HepG2 (cell line): ENCODE data around the gene SNX15. TPM values are rescaled to one million over a fixed set of nuclear protein-coding genes. Genes with fewer than 3 reads are reported as not detected.

Source experiments
- AKAP8 ChIP-seq: sonication (generic); formaldehyde crosslinking; IDR thresholded peaks from 2 replicates; pipeline ENCODE4 v1.5.1; 2020; ENCODE audit warnings: mild to moderate bottlenecking, missing genetic modification reagents
- HNRNPLL ChIP-seq: fragments of 200-400 bp; formaldehyde crosslinking; IDR thresholded peaks from 2 replicates; pipeline ENCODE4 v1.6.1; 2017; ENCODE audit warnings: mild to moderate bottlenecking, low read depth, low read length; ENCODE audit not compliant: poor library complexity, severe bottlenecking
- KLF16 ChIP-seq, 2 experiments: sonication (generic) in 1 of 2; formaldehyde crosslinking in 1 of 2; IDR thresholded peaks; 2 replicates each; pipeline versions ENCODE4 v1.6.1 to v1.8.0; 2016 to 2023; ENCODE audit warnings: missing genetic modification reagents in 2 of 2, missing compliant biosample characterization in 1 of 2
- MEIS2 ChIP-seq: sonication (generic); formaldehyde crosslinking; IDR thresholded peaks from 2 replicates; pipeline ENCODE4 v1.9.0; 2021; ENCODE audit warnings: mild to moderate bottlenecking, missing genetic modification reagents
- POGZ ChIP-seq: sonication (generic); formaldehyde crosslinking; IDR thresholded peaks from 2 replicates; pipeline ENCODE4 v1.4.0; 2020; ENCODE audit warnings: mild to moderate bottlenecking, missing genetic modification reagents
- PRMT3 ChIP-seq: sonication (generic); formaldehyde crosslinking; IDR thresholded peaks from 2 replicates; pipeline ENCODE4 v1.8.1; 2022; ENCODE audit warnings: low read depth, mild to moderate bottlenecking, moderate library complexity, missing genetic modification reagents, borderline replicate concordance
- RNF2 ChIP-seq: fragments of 450-650 bp; conservative IDR thresholded peaks from 2 replicates; pipeline ENCODE4 v1.6.1; 2016; ENCODE audit warnings: low read depth
- SALL2 ChIP-seq: sonication (generic); formaldehyde crosslinking; IDR thresholded peaks from 2 replicates; pipeline ENCODE4 v1.8.1; 2023; ENCODE audit warnings: mild to moderate bottlenecking, missing genetic modification reagents, inconsistent platforms
- SNAPC2 ChIP-seq: sonication (generic); formaldehyde crosslinking; IDR thresholded peaks from 2 replicates; pipeline ENCODE4 v1.8.1; 2022; ENCODE audit warnings: mild to moderate bottlenecking, missing genetic modification reagents
- ZNF772 ChIP-seq: sonication (generic); formaldehyde crosslinking; IDR thresholded peaks from 2 replicates; pipeline ENCODE4 v1.5.0; 2020; ENCODE audit warnings: mild to moderate bottlenecking, missing genetic modification reagents
- polyA plus RNA-seq, 8 experiments: library from polyadenylated mRNA; depleted of rRNA in 3 of 8; stranded (reverse) in 7 of 8; unstranded in 1 of 8; fragments of >200 nt; fragmentation: Illumina TruSeq in 4 of 8; extraction: Trizol in 4 of 8; gene quantifications; 2 replicates each; pipeline versions ENCODE4 v1.2.1 to v1.2.3, GENCODE V29; 2011 to 2016; ENCODE audit warnings: low read depth in 4 of 8, missing spikeins in 1 of 8, mixed read lengths in 1 of 8; ENCODE audit not compliant: insufficient read depth in 1 of 8
- total RNA-seq, 5 experiments: library from RNA; depleted of rRNA; stranded (reverse); fragments of >200 nt; fragmentation: Illumina TruSeq; extraction: Trizol; gene quantifications; 2 replicates each; pipeline ENCODE4 v1.2.3, GENCODE V29; 2016; ENCODE audit warnings: low read depth in 1 of 5
- TF ChIP-seq, protein P1 (sequence below): sonication (generic); formaldehyde crosslinking; IDR thresholded peaks from 2 replicates; pipeline ENCODE4 v1.5.1; 2020; ENCODE audit warnings: mild to moderate bottlenecking, missing genetic modification reagents, moderate library complexity
- TF ChIP-seq, protein P2 (sequence below): sonication (generic); formaldehyde crosslinking; IDR thresholded peaks from 2 replicates; pipeline ENCODE4 v1.4.0; 2020; ENCODE audit warnings: missing genetic modification reagents, borderline replicate concordance
- TF ChIP-seq, protein P3 (sequence below): sonication (generic); formaldehyde crosslinking; IDR thresholded peaks from 2 replicates; pipeline ENCODE4 v1.8.0; 2023; ENCODE audit warnings: mild to moderate bottlenecking, missing genetic modification reagents
- TF ChIP-seq, protein P4 (sequence below): sonication (generic); formaldehyde crosslinking; IDR thresholded peaks from 2 replicates; pipeline ENCODE4 v1.4.0; 2020; ENCODE audit warnings: missing genetic modification reagents

Gene SNX15
- total and polyA plus RNA-seq, 2 of the 13 experiments (the other 11 are each of a cell fraction or from before 2014, with no cell fraction given): 19.1 to 22.6 TPM

DNA sequence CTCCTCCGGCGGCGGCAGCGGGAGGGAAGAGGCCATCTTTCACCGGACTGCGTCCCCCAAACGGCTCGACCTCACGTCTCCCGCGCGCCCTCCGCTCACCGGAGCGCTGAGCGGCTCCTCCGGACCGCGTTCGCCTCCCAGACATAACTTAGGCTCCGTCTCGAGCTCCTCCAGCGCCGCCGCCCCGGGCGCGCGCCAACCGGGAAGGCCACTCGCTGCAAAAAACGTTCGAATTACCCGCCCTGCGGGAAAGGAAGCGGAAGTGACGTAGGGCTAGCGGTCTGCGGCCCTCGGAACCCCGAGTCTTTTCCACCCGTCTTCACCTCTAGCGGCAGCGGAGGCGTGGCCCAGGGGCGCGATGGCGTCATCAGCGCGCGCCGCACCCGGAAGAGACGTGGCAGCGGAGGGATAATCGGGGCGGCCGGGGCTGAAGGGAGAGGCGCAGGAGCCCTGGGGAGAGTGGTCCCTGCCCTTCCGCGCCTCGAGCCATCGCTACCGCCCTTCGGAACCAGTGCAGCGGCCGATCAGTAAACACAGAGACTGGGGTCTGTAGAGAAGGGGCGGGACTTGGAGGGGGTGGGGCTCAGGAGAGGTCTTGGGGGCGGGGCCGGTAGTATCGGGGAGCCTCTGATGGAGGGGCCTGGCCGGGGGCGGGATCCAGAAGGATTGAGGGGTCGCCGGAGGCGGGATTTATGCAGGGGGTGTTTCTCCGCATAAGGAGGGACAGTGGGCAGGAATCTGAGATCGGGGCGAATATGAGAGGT, 56.8 kb downstream of the SNX15 start, which contains the start of the genes CDCA5 and ZFPL1 (continued):
- TF ChIP-seq, protein P1, sequence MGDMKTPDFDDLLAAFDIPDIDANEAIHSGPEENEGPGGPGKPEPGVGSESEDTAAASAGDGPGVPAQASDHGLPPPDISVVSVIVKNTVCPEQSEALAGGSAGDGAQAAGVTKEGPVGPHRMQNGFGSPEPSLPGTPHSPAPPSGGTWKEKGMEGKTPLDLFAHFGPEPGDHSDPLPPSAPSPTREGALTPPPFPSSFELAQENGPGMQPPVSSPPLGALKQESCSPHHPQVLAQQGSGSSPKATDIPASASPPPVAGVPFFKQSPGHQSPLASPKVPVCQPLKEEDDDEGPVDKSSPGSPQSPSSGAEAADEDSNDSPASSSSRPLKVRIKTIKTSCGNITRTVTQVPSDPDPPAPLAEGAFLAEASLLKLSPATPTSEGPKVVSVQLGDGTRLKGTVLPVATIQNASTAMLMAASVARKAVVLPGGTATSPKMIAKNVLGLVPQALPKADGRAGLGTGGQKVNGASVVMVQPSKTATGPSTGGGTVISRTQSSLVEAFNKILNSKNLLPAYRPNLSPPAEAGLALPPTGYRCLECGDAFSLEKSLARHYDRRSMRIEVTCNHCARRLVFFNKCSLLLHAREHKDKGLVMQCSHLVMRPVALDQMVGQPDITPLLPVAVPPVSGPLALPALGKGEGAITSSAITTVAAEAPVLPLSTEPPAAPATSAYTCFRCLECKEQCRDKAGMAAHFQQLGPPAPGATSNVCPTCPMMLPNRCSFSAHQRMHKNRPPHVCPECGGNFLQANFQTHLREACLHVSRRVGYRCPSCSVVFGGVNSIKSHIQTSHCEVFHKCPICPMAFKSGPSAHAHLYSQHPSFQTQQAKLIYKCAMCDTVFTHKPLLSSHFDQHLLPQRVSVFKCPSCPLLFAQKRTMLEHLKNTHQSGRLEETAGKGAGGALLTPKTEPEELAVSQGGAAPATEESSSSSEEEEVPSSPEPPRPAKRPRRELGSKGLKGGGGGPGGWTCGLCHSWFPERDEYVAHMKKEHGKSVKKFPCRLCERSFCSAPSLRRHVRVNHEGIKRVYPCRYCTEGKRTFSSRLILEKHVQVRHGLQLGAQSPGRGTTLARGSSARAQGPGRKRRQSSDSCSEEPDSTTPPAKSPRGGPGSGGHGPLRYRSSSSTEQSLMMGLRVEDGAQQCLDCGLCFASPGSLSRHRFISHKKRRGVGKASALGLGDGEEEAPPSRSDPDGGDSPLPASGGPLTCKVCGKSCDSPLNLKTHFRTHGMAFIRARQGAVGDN (CRISPR knock-in tag): peak; percentile 86
- TF ChIP-seq POGZ (CRISPR knock-in tag): peak; percentile 83
- TF ChIP-seq, protein P2, sequence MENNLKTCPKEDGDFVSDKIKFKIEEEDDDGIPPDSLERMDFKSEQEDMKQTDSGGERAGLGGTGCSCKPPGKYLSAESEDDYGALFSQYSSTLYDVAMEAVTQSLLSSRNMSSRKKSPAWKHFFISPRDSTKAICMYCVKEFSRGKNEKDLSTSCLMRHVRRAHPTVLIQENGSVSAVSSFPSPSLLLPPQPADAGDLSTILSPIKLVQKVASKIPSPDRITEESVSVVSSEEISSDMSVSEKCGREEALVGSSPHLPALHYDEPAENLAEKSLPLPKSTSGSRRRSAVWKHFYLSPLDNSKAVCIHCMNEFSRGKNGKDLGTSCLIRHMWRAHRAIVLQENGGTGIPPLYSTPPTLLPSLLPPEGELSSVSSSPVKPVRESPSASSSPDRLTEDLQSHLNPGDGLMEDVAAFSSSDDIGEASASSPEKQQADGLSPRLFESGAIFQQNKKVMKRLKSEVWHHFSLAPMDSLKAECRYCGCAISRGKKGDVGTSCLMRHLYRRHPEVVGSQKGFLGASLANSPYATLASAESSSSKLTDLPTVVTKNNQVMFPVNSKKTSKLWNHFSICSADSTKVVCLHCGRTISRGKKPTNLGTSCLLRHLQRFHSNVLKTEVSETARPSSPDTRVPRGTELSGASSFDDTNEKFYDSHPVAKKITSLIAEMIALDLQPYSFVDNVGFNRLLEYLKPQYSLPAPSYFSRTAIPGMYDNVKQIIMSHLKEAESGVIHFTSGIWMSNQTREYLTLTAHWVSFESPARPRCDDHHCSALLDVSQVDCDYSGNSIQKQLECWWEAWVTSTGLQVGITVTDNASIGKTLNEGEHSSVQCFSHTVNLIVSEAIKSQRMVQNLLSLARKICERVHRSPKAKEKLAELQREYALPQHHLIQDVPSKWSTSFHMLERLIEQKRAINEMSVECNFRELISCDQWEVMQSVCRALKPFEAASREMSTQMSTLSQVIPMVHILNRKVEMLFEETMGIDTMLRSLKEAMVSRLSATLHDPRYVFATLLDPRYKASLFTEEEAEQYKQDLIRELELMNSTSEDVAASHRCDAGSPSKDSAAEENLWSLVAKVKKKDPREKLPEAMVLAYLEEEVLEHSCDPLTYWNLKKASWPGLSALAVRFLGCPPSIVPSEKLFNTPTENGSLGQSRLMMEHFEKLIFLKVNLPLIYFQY (CRISPR knock-in tag): peak; percentile 56
- no peak for TF ChIP-seq SALL2
- no peak; the same call in 1 of the 2 replicates for TF ChIP-seq ZNF772
- TF ChIP-seq RNF2: no peak
- TF ChIP-seq, protein P3, sequence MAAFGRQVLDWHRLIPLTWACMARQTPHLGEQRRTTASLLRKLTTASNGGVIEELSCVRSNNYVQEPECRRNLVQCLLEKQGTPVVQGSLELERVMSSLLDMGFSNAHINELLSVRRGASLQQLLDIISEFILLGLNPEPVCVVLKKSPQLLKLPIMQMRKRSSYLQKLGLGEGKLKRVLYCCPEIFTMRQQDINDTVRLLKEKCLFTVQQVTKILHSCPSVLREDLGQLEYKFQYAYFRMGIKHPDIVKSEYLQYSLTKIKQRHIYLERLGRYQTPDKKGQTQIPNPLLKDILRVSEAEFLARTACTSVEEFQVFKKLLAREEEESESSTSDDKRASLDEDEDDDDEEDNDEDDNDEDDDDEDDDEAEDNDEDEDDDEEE: 0 out of 2 replicates have a peak, but pooled peaks have one; percentile 76
- TF ChIP-seq, protein P4, sequence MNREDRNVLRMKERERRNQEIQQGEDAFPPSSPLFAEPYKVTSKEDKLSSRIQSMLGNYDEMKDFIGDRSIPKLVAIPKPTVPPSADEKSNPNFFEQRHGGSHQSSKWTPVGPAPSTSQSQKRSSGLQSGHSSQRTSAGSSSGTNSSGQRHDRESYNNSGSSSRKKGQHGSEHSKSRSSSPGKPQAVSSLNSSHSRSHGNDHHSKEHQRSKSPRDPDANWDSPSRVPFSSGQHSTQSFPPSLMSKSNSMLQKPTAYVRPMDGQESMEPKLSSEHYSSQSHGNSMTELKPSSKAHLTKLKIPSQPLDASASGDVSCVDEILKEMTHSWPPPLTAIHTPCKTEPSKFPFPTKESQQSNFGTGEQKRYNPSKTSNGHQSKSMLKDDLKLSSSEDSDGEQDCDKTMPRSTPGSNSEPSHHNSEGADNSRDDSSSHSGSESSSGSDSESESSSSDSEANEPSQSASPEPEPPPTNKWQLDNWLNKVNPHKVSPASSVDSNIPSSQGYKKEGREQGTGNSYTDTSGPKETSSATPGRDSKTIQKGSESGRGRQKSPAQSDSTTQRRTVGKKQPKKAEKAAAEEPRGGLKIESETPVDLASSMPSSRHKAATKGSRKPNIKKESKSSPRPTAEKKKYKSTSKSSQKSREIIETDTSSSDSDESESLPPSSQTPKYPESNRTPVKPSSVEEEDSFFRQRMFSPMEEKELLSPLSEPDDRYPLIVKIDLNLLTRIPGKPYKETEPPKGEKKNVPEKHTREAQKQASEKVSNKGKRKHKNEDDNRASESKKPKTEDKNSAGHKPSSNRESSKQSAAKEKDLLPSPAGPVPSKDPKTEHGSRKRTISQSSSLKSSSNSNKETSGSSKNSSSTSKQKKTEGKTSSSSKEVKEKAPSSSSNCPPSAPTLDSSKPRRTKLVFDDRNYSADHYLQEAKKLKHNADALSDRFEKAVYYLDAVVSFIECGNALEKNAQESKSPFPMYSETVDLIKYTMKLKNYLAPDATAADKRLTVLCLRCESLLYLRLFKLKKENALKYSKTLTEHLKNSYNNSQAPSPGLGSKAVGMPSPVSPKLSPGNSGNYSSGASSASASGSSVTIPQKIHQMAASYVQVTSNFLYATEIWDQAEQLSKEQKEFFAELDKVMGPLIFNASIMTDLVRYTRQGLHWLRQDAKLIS (CRISPR knock-in tag): no peak
- no peak; the same call in 1 of the 2 replicates for TF ChIP-seq MEIS2 (CRISPR knock-in tag)
- 0 out of 2 replicates have a peak, but pooled peaks have one; percentile 75 for TF ChIP-seq PRMT3
- TF ChIP-seq AKAP8 (CRISPR knock-in tag): no peak
- peak; percentile 66 for TF ChIP-seq HNRNPLL
- no peak for TF ChIP-seq SNAPC2
- peak in 1 of 2 experiments; percentile 95; a peak in 2 of 4 replicates for TF ChIP-seq KLF16 (CRISPR knock-in tag; IDR thresholded peaks at IDR 0.05)
